ENCODE data around the gene AFG3L2.

AFG3L2 gene

GRCh38 chr18:12361770-12362378, 15.2 kb downstream of the AFG3L2 start:
- Histone ChIP-seq H3K36me3 (peaks cover 17% of the 10 kb centered on the region), H3K4me3 (ENCODE audit: low read depth, low read length) (no peak overlapping the region), H3K4me1 (no peaks in the 10 kb centered on the region), H3K9me3 (no peaks in the 10 kb centered on the region), H3K27me3 (no peaks in the 10 kb centered on the region)
- peak; percentile 68 for DNase-seq
- no peak for TF ChIP-seq CTCF (IDR thresholded peaks at IDR 0.05; ENCODE audit: low read depth, low read length)

GRCh38 chr18:12359515-12359927, 17.5 kb downstream of the AFG3L2 start:
- no peak for DNase-seq
- no peak for TF ChIP-seq CTCF (IDR thresholded peaks at IDR 0.05; ENCODE audit: low read depth, low read length)
- H3K27me3 ChIP-seq, result no peaks in the 10 kb centered on the region

GRCh38 chr18:12352188-12352587, 24.8 kb downstream of the AFG3L2 start:
- no peak for DNase-seq
- TF ChIP-seq CTCF (IDR thresholded peaks at IDR 0.05; ENCODE audit: low read depth, low read length), result no peak
- no peaks in the 10 kb centered on the region for H3K4me1 ChIP-seq
- H3K36me3 ChIP-seq, result peaks cover 14% of the 10 kb centered on the region
- no peak overlapping the region for H3K4me3 ChIP-seq (ENCODE audit: low read depth, low read length)
- H3K9me3 ChIP-seq, result no peaks in the 10 kb centered on the region
- no peaks in the 10 kb centered on the region for H3K27me3 ChIP-seq

More at GRCh38 chr18:12359515-12359927, 17.5 kb downstream of the AFG3L2 start:
- Histone ChIP-seq H3K36me3 (peaks cover 14% of the 10 kb centered on the region), H3K4me3 (ENCODE audit: low read depth, low read length) (no peak overlapping the region), H3K4me1 (no peaks in the 10 kb centered on the region), H3K9me3 (no peaks in the 10 kb centered on the region)

GRCh38 chr18:12347895-12348294, 29.1 kb downstream of the AFG3L2 start:
- H3K4me1 ChIP-seq, result no peaks in the 10 kb centered on the region
- H3K36me3 ChIP-seq, result peaks cover 18% of the 10 kb centered on the region
- H3K9me3 ChIP-seq, result no peaks in the 10 kb centered on the region
- DNase-seq, result no peak
- no peak for TF ChIP-seq CTCF (IDR thresholded peaks at IDR 0.05; ENCODE audit: low read depth, low read length)
- no peaks in the 10 kb centered on the region for H3K27me3 ChIP-seq
- no peak overlapping the region for H3K4me3 ChIP-seq (ENCODE audit: low read depth, low read length)

GRCh38 chr18:12346240-12346565, 30.8 kb downstream of the AFG3L2 start:
- H3K4me3 ChIP-seq (ENCODE audit: low read depth, low read length), result no peak overlapping the region
- no peaks in the 10 kb centered on the region for H3K9me3 ChIP-seq
- TF ChIP-seq CTCF (IDR thresholded peaks at IDR 0.05; ENCODE audit: low read depth, low read length), result no peak
- peaks cover 18% of the 10 kb centered on the region for H3K36me3 ChIP-seq
- no peaks in the 10 kb centered on the region for H3K27me3 ChIP-seq
- DNase-seq, result no peak
- no peaks in the 10 kb centered on the region for H3K4me1 ChIP-seq

GRCh38 chr18:12345491-12346239, 31.4 kb downstream of the AFG3L2 start:
- H3K27me3 ChIP-seq, result no peaks in the 10 kb centered on the region
- H3K9me3 ChIP-seq, result no peaks in the 10 kb centered on the region
- peaks cover 17% of the 10 kb centered on the region for H3K36me3 ChIP-seq
- no peak for TF ChIP-seq CTCF (IDR thresholded peaks at IDR 0.05; ENCODE audit: low read depth, low read length)
- DNase-seq, result no peak
- no peaks in the 10 kb centered on the region for H3K4me1 ChIP-seq
- no peak overlapping the region for H3K4me3 ChIP-seq (ENCODE audit: low read depth, low read length)

Measured in BE2C (cell line).